ENCODE data around the gene SEMA3A. TPM values are rescaled to one million over a fixed set of nuclear protein-coding genes. Genes with fewer than 3 reads are reported as not detected.

The SEMA3A gene
- total RNA-seq, 4 donors from 2014 or later, result 2.9 to 42.5 (median 25.7) TPM

- no peak for TF ChIP-seq CTCF (IDR thresholded peaks at IDR 0.05; ENCODE audit: low read depth)
Observed at GRCh38 chr7:84110400-84110799, 84.2 kb downstream of the SEMA3A start.

GRCh38 chr7:84108787-84109186 is 85.8 kb downstream of the SEMA3A start:
- no peak for TF ChIP-seq CTCF (IDR thresholded peaks at IDR 0.05; ENCODE audit: low read depth)

GRCh38 chr7:84108119-84108518 is 86.5 kb downstream of the SEMA3A start:
- TF ChIP-seq CTCF (IDR thresholded peaks at IDR 0.05; ENCODE audit: low read depth), result no peak

- TF ChIP-seq CTCF (IDR thresholded peaks at IDR 0.05; ENCODE audit: low read depth), result no peak
Observed at GRCh38 chr7:84107259-84107658, 87.3 kb downstream of the SEMA3A start.

- TF ChIP-seq CTCF (IDR thresholded peaks at IDR 0.05; ENCODE audit: low read depth), result no peak
Observed at GRCh38 chr7:84106291-84106690, 88.3 kb downstream of the SEMA3A start.

- TF ChIP-seq CTCF (IDR thresholded peaks at IDR 0.05; ENCODE audit: low read depth), result no peak
Observed at GRCh38 chr7:84105586-84105985, 89.0 kb downstream of the SEMA3A start.

GRCh38 chr7:84104826-84105225 is 89.8 kb downstream of the SEMA3A start:
- TF ChIP-seq CTCF (IDR thresholded peaks at IDR 0.05; ENCODE audit: low read depth), result no peak
